HEK293 (cell line): Measurements from ENCODE around the gene ATAD2B.

Experiments
- KLF8 ChIP-seq: fragments of 450-650 bp; formaldehyde crosslinking; IDR thresholded peaks from 2 replicates; pipeline ENCODE4 v1.5.1; 2016; ENCODE audit warnings: missing biosample characterization, missing genetic modification characterization
- SETDB1 ChIP-seq: IDR thresholded peaks from one replicate; pipeline ENCODE4 v1.6.1; 2017; ENCODE audit warnings: mild to moderate bottlenecking, low read length, moderate library complexity, mixed read lengths; ENCODE audit not compliant: insufficient read length
- ZBTB21 ChIP-seq: fragments of 450-650 bp; formaldehyde crosslinking; IDR thresholded peaks from 2 replicates; pipeline ENCODE4 v1.5.1; 2017; ENCODE audit warnings: missing biosample characterization, missing genetic modification characterization
- ZNF510 ChIP-seq: fragments of 450-650 bp; formaldehyde crosslinking; IDR thresholded peaks from 2 replicates; pipeline ENCODE4 v1.5.1; 2018; ENCODE audit warnings: mild to moderate bottlenecking, missing genetic modification characterization, missing biosample characterization; ENCODE audit not compliant: insufficient replicate concordance
- ZSCAN23 ChIP-seq: fragments of 450-650 bp; formaldehyde crosslinking; IDR thresholded peaks from 2 replicates; pipeline ENCODE4 v1.5.1; 2016; ENCODE audit warnings: missing biosample characterization, missing genetic modification characterization
- TF ChIP-seq, protein P1 (sequence below): IDR thresholded peaks from 2 replicates; pipeline ENCODE4 v1.6.1; 2011; ENCODE audit warnings: mild to moderate bottlenecking, low read depth, low read length, borderline replicate concordance

DNA sequence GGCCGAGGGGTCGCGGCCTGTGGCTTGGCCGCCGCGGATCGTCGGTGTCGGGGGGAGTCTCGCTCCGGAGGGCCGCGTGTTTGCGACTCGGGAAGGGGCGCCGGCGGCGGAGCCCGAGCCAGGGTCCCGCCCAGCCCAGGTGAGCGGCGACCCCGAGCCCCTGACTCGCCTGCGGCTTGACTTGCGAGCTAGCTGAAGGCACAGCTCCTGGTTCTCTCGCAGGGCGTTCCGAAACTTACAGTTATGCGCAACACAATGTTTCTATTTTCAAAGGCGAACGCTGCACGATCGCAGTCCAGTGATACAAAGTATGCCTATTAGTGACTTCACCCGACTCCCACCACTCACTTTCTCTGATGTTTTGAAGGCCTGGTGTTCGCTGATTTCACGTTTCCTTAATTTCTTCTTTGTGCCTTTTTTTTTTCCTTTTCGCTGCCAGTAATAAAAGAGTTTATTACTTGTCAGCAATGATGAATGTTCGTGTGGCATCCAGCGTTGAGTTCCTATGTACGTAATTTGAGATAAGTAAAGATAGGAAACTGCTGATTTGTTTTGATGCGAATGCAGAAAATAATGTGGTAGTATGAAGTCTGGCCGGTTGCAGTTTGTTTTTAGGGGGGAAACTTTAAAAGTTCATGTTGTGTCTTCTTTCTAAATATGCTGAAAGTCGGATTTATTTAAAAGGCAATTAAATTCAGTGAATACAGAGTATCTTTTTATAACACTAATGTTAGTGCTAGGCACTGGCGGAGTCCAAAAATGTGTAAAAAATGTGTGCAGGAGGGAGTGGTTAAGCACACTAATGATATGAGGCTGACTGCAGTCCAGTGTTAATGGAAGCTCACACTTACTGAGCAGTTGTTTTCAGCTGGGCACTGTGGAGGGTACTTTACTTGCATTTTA lies 14.0 kb upstream of the ATAD2B start:
- TF ChIP-seq ZBTB21 (tag by site-specific recombination) = no peak
- no peak for TF ChIP-seq SETDB1
- no peak for TF ChIP-seq ZNF510 (tag by site-specific recombination)
- TF ChIP-seq, protein P1, sequence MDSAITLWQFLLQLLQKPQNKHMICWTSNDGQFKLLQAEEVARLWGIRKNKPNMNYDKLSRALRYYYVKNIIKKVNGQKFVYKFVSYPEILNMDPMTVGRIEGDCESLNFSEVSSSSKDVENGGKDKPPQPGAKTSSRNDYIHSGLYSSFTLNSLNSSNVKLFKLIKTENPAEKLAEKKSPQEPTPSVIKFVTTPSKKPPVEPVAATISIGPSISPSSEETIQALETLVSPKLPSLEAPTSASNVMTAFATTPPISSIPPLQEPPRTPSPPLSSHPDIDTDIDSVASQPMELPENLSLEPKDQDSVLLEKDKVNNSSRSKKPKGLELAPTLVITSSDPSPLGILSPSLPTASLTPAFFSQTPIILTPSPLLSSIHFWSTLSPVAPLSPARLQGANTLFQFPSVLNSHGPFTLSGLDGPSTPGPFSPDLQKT = no peak
- TF ChIP-seq ZSCAN23 (tag by site-specific recombination) = no peak
- no peak; the same call in 1 of the 2 replicates for TF ChIP-seq KLF8
